Measurements from ENCODE around the gene RFTN1. TPM values are rescaled to one million over a fixed set of nuclear protein-coding genes. Genes with fewer than 3 reads are reported as not detected.
A peak's percentile ranks its signal among the peaks of the same experiment; 100 is the strongest.

RFTN1 gene
- total and polyA plus RNA-seq, 2 donors (not counting 1 experiment from before 2014, with no cell fraction given), result 35.1 to 35.5 TPM

DNA sequence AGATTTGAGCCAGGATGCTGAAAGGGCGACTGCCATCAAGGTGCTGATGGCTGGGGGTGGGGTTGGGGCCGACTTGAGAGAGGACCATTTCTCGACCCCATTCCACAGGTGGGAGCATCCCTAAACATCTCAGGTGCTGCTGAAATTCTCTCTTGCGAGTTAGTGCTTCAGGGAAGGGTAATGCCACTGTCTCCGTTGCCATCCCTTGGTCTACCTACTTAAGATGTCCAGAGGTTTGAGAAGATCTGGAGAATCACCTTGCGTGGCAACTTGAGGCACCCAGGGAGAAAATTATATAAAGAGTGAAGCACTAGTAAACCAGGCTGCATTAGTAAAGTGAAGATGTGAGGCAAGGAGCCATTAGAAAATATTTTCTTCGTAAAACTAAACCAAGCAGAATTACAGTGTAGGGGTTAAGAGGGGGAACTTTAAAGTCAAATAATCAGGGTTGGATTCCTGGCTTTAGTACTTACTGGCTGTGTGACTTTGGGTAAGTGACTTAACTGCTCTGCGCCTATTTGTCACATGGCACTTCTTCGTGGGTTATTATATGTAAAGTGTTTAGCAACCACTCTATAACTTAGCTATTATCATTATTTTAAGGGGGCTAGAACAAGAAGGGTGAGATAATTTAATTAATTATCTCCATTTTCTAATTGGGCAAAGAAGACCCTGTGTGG lies 662 bp upstream of the RFTN1 start:
- Histone ChIP-seq H3K4me2 (ENCODE audit: extremely low read depth, insufficient read depth, low read length) (peak overlapping the region; percentile 94), H2AFZ (ENCODE audit: low read length) (peak overlapping the region; percentile 84), H3K27ac (ENCODE audit: insufficient read depth, low read length) (peak overlapping the region; percentile 89), H3K9me3 (ENCODE audit: control insufficient read depth, insufficient read depth, low read depth, low read length) (no peaks in the 10 kb centered on the region), H3K27me3 (ENCODE audit: control insufficient read depth, insufficient read depth, low read length) (no peaks in the 10 kb centered on the region), H3K4me1 (ENCODE audit: control insufficient read depth, extremely low read depth, insufficient read depth, low read length) (peaks cover 19% of the 10 kb centered on the region), H4K20me1 (ENCODE audit: control insufficient read depth, extremely low read depth, insufficient read depth, low read length) (no peaks in the 10 kb centered on the region), H3K36me3 (ENCODE audit: control insufficient read depth, insufficient read depth, low read length) (no peaks in the 10 kb centered on the region), H3K79me2 (ENCODE audit: control insufficient read depth, insufficient read depth, low read length) (peaks cover 19% of the 10 kb centered on the region), H3K4me3 (replicated peaks in 1 of 4; ENCODE audit: control extremely low read depth in 1 of 4, insufficient read depth in 1 of 4, low read depth in 3 of 4, low read length in 4 of 4) (peak overlapping the region; percentile 38 to 94 (median 69)), H3K9ac (ENCODE audit: insufficient read depth, low read length) (peak overlapping the region; percentile 89)
- no peak for DNase-seq (ENCODE audit: low read depth in 2 of 2)
- TF ChIP-seq EZH2 (IDR thresholded peaks at IDR 0.05; ENCODE audit: low read length, missing control alignments), result no peak
- TF ChIP-seq, protein P1, sequence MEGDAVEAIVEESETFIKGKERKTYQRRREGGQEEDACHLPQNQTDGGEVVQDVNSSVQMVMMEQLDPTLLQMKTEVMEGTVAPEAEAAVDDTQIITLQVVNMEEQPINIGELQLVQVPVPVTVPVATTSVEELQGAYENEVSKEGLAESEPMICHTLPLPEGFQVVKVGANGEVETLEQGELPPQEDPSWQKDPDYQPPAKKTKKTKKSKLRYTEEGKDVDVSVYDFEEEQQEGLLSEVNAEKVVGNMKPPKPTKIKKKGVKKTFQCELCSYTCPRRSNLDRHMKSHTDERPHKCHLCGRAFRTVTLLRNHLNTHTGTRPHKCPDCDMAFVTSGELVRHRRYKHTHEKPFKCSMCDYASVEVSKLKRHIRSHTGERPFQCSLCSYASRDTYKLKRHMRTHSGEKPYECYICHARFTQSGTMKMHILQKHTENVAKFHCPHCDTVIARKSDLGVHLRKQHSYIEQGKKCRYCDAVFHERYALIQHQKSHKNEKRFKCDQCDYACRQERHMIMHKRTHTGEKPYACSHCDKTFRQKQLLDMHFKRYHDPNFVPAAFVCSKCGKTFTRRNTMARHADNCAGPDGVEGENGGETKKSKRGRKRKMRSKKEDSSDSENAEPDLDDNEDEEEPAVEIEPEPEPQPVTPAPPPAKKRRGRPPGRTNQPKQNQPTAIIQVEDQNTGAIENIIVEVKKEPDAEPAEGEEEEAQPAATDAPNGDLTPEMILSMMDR (conservative IDR thresholded peaks at IDR 0.05 in 1 of 2, IDR thresholded peaks at IDR 0.05 in 1 of 2; ENCODE audit: low read depth in 1 of 2, low read length in 2 of 2), result no peak

DNA sequence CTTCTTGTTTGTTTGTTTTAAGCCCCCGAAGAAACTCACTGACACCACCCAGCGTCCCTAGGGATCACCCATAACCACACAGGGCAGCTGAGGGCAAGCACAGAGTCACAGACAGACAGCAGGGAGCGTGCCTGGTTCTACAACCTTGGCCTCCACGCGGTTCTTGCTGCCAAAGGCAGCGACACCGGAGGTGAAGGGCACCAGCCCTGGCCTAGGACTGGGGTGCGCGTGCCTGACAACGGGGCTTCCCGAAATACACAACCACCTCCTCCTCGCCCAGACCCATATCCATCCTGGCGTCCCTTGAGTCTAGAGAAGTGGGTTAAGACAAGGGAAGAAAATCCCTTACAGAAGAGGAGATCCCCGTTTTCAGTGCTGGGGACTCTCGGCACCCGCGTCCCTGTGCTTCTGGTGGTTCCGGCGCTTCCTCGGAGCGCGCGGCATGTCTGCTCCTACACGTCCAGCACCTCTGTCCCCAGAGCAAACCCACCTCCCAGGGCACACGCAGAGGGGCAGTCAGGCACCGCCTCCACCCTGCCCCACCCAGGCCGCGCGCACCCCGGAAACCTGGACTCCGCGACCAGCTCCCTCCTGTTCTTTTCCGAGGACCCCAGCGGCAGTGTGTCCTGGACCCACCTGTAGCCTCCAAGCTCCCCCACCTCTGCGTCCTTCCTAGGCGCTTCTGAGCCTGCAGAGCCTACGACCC lies 911 bp downstream of the RFTN1 start:
- Histone ChIP-seq H3K4me2 (ENCODE audit: extremely low read depth, insufficient read depth, low read length) (peak overlapping the region; percentile 90), H3K4me3 (replicated peaks in 1 of 4; ENCODE audit: control extremely low read depth in 1 of 4, insufficient read depth in 1 of 4, low read depth in 3 of 4, low read length in 4 of 4) (peak overlapping the region; percentile 76 to 94 (median 87)), H3K4me1 (ENCODE audit: control insufficient read depth, extremely low read depth, insufficient read depth, low read length) (peaks cover 28% of the 10 kb centered on the region), H2AFZ (ENCODE audit: low read length) (peak overlapping the region; percentile 48), H3K9me3 (ENCODE audit: control insufficient read depth, insufficient read depth, low read depth, low read length) (no peaks in the 10 kb centered on the region), H3K9ac (ENCODE audit: insufficient read depth, low read length) (peak overlapping the region; percentile 89), H3K79me2 (ENCODE audit: control insufficient read depth, insufficient read depth, low read length) (peaks cover 27% of the 10 kb centered on the region), H4K20me1 (ENCODE audit: control insufficient read depth, extremely low read depth, insufficient read depth, low read length) (no peaks in the 10 kb centered on the region), H3K27ac (ENCODE audit: insufficient read depth, low read length) (peak overlapping the region; percentile 89), H3K36me3 (ENCODE audit: control insufficient read depth, insufficient read depth, low read length) (no peaks in the 10 kb centered on the region), H3K27me3 (ENCODE audit: control insufficient read depth, insufficient read depth, low read length) (no peaks in the 10 kb centered on the region)
- TF ChIP-seq, protein P1 (conservative IDR thresholded peaks at IDR 0.05 in 1 of 2, IDR thresholded peaks at IDR 0.05 in 1 of 2; ENCODE audit: low read depth in 1 of 2, low read length in 2 of 2), result no peak
- no peak for TF ChIP-seq EZH2 (IDR thresholded peaks at IDR 0.05; ENCODE audit: low read length, missing control alignments)
- DNase-seq (ENCODE audit: low read depth in 2 of 2), result peak in 1 of 2 donors; percentile 26

DNA sequence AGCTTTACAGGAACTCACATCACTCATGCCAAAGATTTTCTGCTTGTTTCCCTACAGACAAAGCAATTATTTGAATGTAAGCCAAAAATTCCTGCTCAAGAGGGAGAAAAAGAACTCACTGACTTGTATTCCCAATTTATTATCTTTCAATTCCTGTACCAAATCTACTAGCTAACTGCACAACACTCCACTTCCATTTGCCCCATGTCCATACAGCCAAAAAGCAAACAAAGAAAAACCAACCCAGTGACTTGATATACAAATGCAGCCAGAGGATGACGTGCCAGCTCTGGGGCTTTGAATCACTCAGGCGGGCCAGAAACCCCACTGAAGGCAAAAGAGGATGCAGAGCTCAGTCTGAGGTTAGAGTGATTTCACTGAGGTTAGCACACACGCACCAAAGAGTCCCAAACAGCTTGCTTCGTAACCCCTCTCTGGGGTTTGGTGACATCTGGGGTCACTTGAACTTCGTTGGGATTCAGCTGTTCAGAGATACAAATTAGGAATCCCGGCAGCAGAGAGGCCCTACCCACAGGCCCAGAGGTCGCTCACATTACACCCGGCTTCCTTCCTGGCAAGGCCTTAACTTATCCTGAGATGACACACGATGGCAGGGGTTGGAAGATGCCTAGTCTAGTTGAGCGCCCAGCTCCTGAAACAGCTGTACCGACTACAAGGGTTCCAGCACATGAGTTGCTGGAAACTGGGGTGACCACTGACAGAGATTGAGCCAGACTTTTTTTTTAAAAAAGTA lies 1.6 kb downstream of the RFTN1 start:
- Histone ChIP-seq H3K9me3 (ENCODE audit: control insufficient read depth, insufficient read depth, low read depth, low read length) (no peaks in the 10 kb centered on the region), H2AFZ (ENCODE audit: low read length) (no peak overlapping the region), H3K4me3 (replicated peaks in 1 of 4; ENCODE audit: control extremely low read depth in 1 of 4, insufficient read depth in 1 of 4, low read depth in 3 of 4, low read length in 4 of 4) (peak overlapping the region; percentile 76 to 94 (median 87)), H3K79me2 (ENCODE audit: control insufficient read depth, insufficient read depth, low read length) (peaks cover 32% of the 10 kb centered on the region), H3K4me2 (ENCODE audit: extremely low read depth, insufficient read depth, low read length) (peak overlapping the region; percentile 90), H4K20me1 (ENCODE audit: control insufficient read depth, extremely low read depth, insufficient read depth, low read length) (no peaks in the 10 kb centered on the region), H3K27ac (ENCODE audit: insufficient read depth, low read length) (peak overlapping the region; percentile 89), H3K9ac (ENCODE audit: insufficient read depth, low read length) (peak overlapping the region; percentile 89), H3K36me3 (ENCODE audit: control insufficient read depth, insufficient read depth, low read length) (no peaks in the 10 kb centered on the region), H3K27me3 (ENCODE audit: control insufficient read depth, insufficient read depth, low read length) (no peaks in the 10 kb centered on the region), H3K4me1 (ENCODE audit: control insufficient read depth, extremely low read depth, insufficient read depth, low read length) (peaks cover 30% of the 10 kb centered on the region)
- peak; percentile 90 to 91 for DNase-seq (ENCODE audit: low read depth in 2 of 2)
- TF ChIP-seq, protein P1 (conservative IDR thresholded peaks at IDR 0.05 in 1 of 2, IDR thresholded peaks at IDR 0.05 in 1 of 2; ENCODE audit: low read depth in 1 of 2, low read length in 2 of 2), result no peak
- TF ChIP-seq EZH2 (IDR thresholded peaks at IDR 0.05; ENCODE audit: low read length, missing control alignments), result no peak
